Esophagus squamous epithelium (tissue), 5 donors: ENCODE results near the gene ENOX1. TPM values are rescaled to one million over a fixed set of nuclear protein-coding genes. Genes with fewer than 3 reads are reported as not detected.

Source experiments
- DNase-seq: peaks from one replicate; lab custom pipeline; 2025; lab: John Stamatoyannopoulos, UW
- H3K27ac ChIP-seq, 4 donors: fragments of 200-600 bp; sonication (generic); one replicate each; pipeline ENCODE4 v1.5.1; 2016 to 2019; ENCODE audit warnings: mild to moderate bottlenecking in 1 of 4
- H3K27me3 ChIP-seq, 4 donors: fragments of 200-600 bp; sonication (generic); 1 replicate in 3 of 4; 2 replicates in 1 of 4; pipeline versions ENCODE4 v1.5.1 to v1.6.0; 2017 to 2021; ENCODE audit warnings: antibody characterized with exemption in 1 of 4
- H3K36me3 ChIP-seq, 3 donors: fragments of 200-600 bp; sonication (generic); one replicate each; pipeline ENCODE4 v1.5.1; 2016 to 2019
- H3K4me1 ChIP-seq, 3 donors: fragments of 200-600 bp; sonication (generic); one replicate each; pipeline ENCODE4 v1.5.1; 2017 to 2019
- H3K4me3 ChIP-seq, 4 donors: fragments of 200-600 bp; sonication (generic); 1 replicate in 3 of 4; 2 replicates in 1 of 4; pipeline ENCODE4 v1.5.1; 2016 to 2019; ENCODE audit warnings: mild to moderate bottlenecking in 2 of 4, moderate library complexity in 1 of 4
- H3K9me3 ChIP-seq, 3 donors: fragments of 200-600 bp; sonication (generic); one replicate each; pipeline ENCODE4 v1.5.1; 2016 to 2019
- POLR2A ChIP-seq, 4 donors: fragments of 450-650 bp; IDR thresholded peaks; one replicate each; pipeline ENCODE4 v1.6.1; 2017; ENCODE audit warnings: antibody characterized with exemption in 4 of 4, mild to moderate bottlenecking in 4 of 4, moderate library complexity in 3 of 4
- WGBS, 2 donors: methylation state at CpG; one replicate each; pipeline ENCODE4 v1.1.5; 2018; 5-methylcytosine and 5-hydroxymethylcytosine counted together
- intact Hi-C: fragments of 100-400 bp; cut with DNase I; formaldehyde crosslinking; loops from one replicate; pipeline ENCODE4 v1.15.0; 2022
- total RNA-seq, 4 donors: library from RNA; depleted of rRNA; stranded (reverse); fragments of >200 nt; gene quantifications; one replicate each; pipeline ENCODE4 v1.1.0, GENCODE V29; 2016
- TF ChIP-seq, protein P1 (sequence below), 6 experiments: fragments of 450-650 bp in 4 of 6; fragments of 200-600 bp in 2 of 6; sonication (generic) in 2 of 6; IDR thresholded peaks; one replicate each; pipeline ENCODE4 v1.5.1; 2016 to 2019; ENCODE audit warnings: antibody characterized with exemption in 6 of 6, mild to moderate bottlenecking in 4 of 6, moderate library complexity in 4 of 6
- donor health status: DM: yes; HTN: yes; CAD: no.

ENOX1 gene
- total RNA-seq, 4 donors from 2014 or later: 0.48 to 0.76 TPM; not detected in 2

DNA sequence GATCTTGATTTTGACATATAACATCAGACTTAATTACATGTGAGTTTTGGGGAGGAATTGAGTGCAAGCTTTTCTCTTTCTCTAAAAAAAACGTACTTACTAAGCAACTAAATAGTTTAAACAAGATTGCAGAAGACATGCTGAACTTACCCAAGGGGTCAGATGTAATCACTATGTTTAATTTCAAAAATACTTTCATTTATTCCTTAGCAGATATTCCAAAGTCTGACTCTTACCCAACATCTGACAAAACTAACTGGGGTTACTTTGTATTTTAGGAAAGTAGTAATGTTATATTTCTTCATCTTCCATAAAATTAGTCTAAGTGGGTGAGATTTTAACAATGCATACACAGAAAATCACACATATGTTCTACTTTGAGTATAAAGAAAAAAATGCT is 493.2 kb downstream of the ENOX1 start:
- no peak for TF ChIP-seq POLR2A (IDR thresholded peaks at IDR 0.05)
- TF ChIP-seq, protein P1, sequence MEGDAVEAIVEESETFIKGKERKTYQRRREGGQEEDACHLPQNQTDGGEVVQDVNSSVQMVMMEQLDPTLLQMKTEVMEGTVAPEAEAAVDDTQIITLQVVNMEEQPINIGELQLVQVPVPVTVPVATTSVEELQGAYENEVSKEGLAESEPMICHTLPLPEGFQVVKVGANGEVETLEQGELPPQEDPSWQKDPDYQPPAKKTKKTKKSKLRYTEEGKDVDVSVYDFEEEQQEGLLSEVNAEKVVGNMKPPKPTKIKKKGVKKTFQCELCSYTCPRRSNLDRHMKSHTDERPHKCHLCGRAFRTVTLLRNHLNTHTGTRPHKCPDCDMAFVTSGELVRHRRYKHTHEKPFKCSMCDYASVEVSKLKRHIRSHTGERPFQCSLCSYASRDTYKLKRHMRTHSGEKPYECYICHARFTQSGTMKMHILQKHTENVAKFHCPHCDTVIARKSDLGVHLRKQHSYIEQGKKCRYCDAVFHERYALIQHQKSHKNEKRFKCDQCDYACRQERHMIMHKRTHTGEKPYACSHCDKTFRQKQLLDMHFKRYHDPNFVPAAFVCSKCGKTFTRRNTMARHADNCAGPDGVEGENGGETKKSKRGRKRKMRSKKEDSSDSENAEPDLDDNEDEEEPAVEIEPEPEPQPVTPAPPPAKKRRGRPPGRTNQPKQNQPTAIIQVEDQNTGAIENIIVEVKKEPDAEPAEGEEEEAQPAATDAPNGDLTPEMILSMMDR (IDR thresholded peaks at IDR 0.05): no peak
- Histone ChIP-seq H3K27me3 (no peaks in the 10 kb centered on the region), H3K36me3 (no peaks in the 10 kb centered on the region), H3K9me3 (no peaks in the 10 kb centered on the region), H3K4me1 (no peaks in the 10 kb centered on the region), H3K4me3 (no peak overlapping the region), H3K27ac (no peak overlapping the region)
- no peak for DNase-seq
- WGBS, 2 donors: 58 to 83% methylated on average over 1 of the region's 1 CpG
- intact Hi-C loops: no loop called here

DNA sequence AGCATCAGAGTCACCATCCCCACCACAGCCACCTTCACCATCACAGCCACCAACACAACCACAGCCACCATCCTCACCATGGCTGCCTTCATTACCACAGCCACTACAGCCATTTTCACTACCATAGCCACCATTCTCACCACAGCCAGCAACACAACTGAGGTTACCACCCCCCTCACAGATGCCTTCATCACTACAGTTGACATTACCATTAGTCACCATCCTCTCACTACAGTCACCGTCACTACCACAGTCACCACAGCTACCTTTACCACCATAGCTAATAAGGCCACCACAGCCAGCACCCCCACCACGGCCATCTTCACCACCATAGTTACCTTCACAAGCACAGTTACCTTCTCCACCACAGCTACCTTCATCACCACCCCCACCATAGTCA is 493.8 kb downstream of the ENOX1 start:
- Histone ChIP-seq H3K4me3 (no peak overlapping the region), H3K36me3 (no peaks in the 10 kb centered on the region), H3K27ac (no peak overlapping the region), H3K4me1 (no peaks in the 10 kb centered on the region), H3K27me3 (no peaks in the 10 kb centered on the region), H3K9me3 (no peaks in the 10 kb centered on the region)
- TF ChIP-seq, protein P1 (IDR thresholded peaks at IDR 0.05): no peak
- no peak for TF ChIP-seq POLR2A (IDR thresholded peaks at IDR 0.05)
- WGBS, 2 donors: 76 to 82% methylated on average over 2 of the region's 2 CpGs
- no peak for DNase-seq
- intact Hi-C loops: no loop called here

DNA sequence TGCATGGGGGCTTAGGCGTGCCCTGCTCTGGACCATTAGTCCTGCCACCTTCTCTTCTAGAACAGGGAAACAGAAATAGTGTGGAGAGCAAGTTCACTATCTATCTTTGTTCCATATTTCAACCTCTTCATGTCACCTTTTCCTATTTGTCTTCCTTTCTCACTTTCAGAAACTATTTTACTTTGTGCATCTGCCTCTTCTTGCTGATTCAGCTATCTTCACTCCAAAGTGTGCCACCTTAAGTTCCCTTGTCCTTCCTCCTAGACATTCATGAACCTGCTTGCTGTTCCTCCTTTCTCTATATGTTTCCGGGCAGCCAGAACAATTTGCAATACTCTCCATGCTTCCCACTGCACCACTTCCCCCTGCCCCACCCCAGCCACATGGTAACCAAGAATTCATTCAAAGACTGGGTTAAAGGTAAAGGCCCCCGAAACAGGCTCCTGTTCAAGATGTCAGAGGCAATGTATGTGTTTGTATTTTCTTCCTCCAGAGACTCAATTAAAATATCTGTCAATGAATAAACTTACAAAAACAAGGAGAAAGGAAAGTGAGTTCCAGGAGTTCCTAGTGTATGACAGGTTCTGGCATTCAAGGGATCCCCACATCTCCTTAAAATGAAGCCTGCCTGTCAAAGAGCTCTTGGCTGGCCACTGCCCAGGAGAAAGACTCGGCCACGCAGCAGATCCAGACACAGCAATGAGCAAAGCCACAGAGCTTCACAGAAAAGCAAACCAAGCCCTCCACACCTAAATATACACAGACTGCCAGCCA is 495.3 kb downstream of the ENOX1 start:
- TF ChIP-seq, protein P1 (IDR thresholded peaks at IDR 0.05): no peak
- no peak for TF ChIP-seq POLR2A (IDR thresholded peaks at IDR 0.05)
- Histone ChIP-seq H3K4me3 (no peak overlapping the region), H3K27ac (no peak overlapping the region), H3K9me3 (no peaks in the 10 kb centered on the region), H3K4me1 (no peaks in the 10 kb centered on the region), H3K27me3 (no peaks in the 10 kb centered on the region), H3K36me3 (no peaks in the 10 kb centered on the region)
- intact Hi-C loops: no loop called here
- 81 to 88% methylated on average over 3 to 4 of the region's 5 CpGs for WGBS, 2 donors
- DNase-seq: no peak

DNA sequence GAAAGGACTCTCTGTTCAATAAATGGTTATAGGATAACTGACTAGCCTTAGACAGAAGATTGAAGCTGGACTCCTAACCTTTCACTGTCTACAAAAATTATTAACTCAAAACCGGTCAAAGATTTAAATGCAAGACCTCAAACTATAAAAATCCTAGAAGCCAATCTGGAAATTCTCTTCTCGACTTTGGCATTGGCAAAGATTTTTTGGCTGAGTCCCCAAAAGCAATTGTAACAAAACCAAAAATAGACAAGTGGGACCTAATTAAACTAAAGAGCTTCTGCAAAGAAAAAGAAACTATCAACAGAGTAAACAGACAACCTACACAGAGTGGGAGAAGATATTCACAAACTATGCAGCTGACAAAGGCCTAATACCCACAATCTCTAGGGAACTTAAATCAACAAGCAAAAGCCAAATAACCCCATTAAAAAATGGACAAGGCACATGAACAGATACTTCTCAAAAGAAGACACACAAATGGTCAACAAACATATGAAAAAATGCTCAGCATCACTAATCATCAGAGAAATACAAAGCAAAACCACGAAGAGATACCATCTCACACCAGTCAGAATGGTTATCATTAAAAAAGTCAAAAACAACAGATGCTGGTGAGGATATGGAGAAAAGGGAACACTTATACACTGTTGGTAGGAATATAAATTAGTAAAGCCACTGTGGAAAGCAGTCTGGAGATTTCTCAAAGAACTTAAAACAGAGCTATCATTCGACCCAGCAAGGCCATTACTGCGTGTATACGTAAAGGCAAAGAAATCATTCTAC is 497.1 kb downstream of the ENOX1 start:
- whole genome bisulfite sequencing, 2 donors: 66 to 72% methylated on average over 6 of the region's 6 CpGs
- no peaks in the 10 kb centered on the region for H3K9me3 ChIP-seq
- H3K4me1 ChIP-seq: peaks cover 0 to 7% (median 0%) of the 10 kb centered on the region in 3 donors
- no peak for DNase-seq
- H3K27me3 ChIP-seq: no peaks in the 10 kb centered on the region
- no peak overlapping the region for H3K4me3 ChIP-seq
- no peak for TF ChIP-seq POLR2A (IDR thresholded peaks at IDR 0.05)
- TF ChIP-seq, protein P1 (IDR thresholded peaks at IDR 0.05): no peak
- intact Hi-C loops: no loop called here
- no peaks in the 10 kb centered on the region for H3K36me3 ChIP-seq
- H3K27ac ChIP-seq: no peak overlapping the region

DNA sequence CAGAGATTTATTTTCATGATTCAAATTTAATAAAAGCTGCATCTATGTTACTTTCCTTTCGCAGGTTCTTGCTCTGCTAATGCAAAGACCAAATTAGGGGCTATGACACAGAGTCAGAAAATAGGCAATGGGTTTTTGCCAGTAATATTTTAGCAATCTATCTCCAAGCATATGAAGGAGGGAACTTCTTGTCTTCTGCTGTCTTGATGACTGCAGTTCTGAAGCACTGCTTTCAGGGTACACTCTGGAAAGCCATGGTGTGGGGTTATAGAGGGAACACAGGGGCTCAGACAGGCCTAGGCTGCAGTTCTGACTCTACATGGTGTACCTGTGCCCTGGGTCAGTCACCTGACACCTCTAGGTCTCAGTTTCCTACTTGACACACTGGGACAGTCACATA is 500.0 kb downstream of the ENOX1 start:
- DNase-seq: no peak
- H3K4me1 ChIP-seq: peaks cover 0 to 7% (median 0%) of the 10 kb centered on the region in 3 donors
- H3K36me3 ChIP-seq: no peaks in the 10 kb centered on the region
- no peaks in the 10 kb centered on the region for H3K27me3 ChIP-seq
- peak overlapping the region in 1 of 4 donors; percentile 56 for H3K27ac ChIP-seq
- H3K9me3 ChIP-seq: no peaks in the 10 kb centered on the region
- TF ChIP-seq POLR2A (IDR thresholded peaks at IDR 0.05): no peak
- TF ChIP-seq, protein P1 (IDR thresholded peaks at IDR 0.05): no peak
- WGBS, 2 donors: 86 to 92% methylated on average over 1 of the region's 1 CpG
- no peak overlapping the region for H3K4me3 ChIP-seq
- intact Hi-C loops: no loop called here
